Coronary artery (tissue), 2 donors: ENCODE results near the gene TAS2R38.
"Not testable (repeated sequence)": the region's sequence is repeated elsewhere in the genome, so short reads cannot be mapped to it uniquely, and the experiment has no call there.

Experiments used
- DNase-seq: peaks from one replicate; pipeline ENCODE4 v3.0.0-alpha.2; 2017; ENCODE audit warnings: low spot score
- H3K27ac ChIP-seq, 2 donors: fragments of 200-600 bp; sonication (generic); one replicate each; pipeline ENCODE4 v1.5.1; 2016 to 2019
- H3K4me3 ChIP-seq: fragments of 200-600 bp; sonication (generic); 2 replicates; pipeline ENCODE4 v1.5.1; 2016; ENCODE audit warnings: mild to moderate bottlenecking, moderate library complexity
- CTCF ChIP-seq: fragments of 200-600 bp; sonication (generic); IDR thresholded peaks from one replicate; pipeline ENCODE4 v1.5.1; 2019; ENCODE audit warnings: antibody characterized with exemption

The TAS2R38 gene

GRCh38 chr7:141991140-141991539, 17.6 kb upstream of the TAS2R38 start:
- TF ChIP-seq CTCF, result no peak
- no peak for DNase-seq
- H3K4me3 ChIP-seq, result no peak overlapping the region
- H3K27ac ChIP-seq, result no peak overlapping the region

GRCh38 chr7:141990011-141990725, 16.6 kb upstream of the TAS2R38 start:
- DNase-seq, result no peak
- Histone ChIP-seq H3K4me3 (no peak overlapping the region), H3K27ac (no peak overlapping the region)
- TF ChIP-seq CTCF, result no peak

GRCh38 chr7:141987803-141988202, 14.2 kb upstream of the TAS2R38 start:
- not testable (repeated sequence) for DNase-seq, H3K27ac ChIP-seq, H3K4me3 ChIP-seq

- DNase-seq, result no peak
- Histone ChIP-seq H3K4me3 (no peak overlapping the region), H3K27ac (no peak overlapping the region)
- no peak for TF ChIP-seq CTCF
Measured at GRCh38 chr7:141986923-141987322, 13.3 kb upstream of the TAS2R38 start.

- not testable (repeated sequence) for H3K27ac ChIP-seq, DNase-seq, H3K4me3 ChIP-seq
Measured at GRCh38 chr7:141985926-141986325, 12.4 kb upstream of the TAS2R38 start.

GRCh38 chr7:141979568-141979967, 6.0 kb upstream of the TAS2R38 start:
- no peak for DNase-seq
- TF ChIP-seq CTCF, result no peak

GRCh38 chr7:141978351-141978750, 4.8 kb upstream of the TAS2R38 start:
- no peak for DNase-seq
- no peak for TF ChIP-seq CTCF
- Histone ChIP-seq H3K4me3 (no peak overlapping the region), H3K27ac (no peak overlapping the region)

More at GRCh38 chr7:141979568-141979967, 6.0 kb upstream of the TAS2R38 start:
- Histone ChIP-seq H3K27ac (no peak overlapping the region), H3K4me3 (no peak overlapping the region)

GRCh38 chr7:141976524-141977245, 3.1 kb upstream of the TAS2R38 start:
- no peak for TF ChIP-seq CTCF
- no peak for DNase-seq
- Histone ChIP-seq H3K4me3 (peak overlapping the region; percentile 62), H3K27ac (no peak overlapping the region)
